Nephron progenitor cell (in vitro differentiated cells): ENCODE data around the gene CNTNAP5.

Source experiments
- DNase-seq: peaks from one replicate; pipeline ENCODE4 v3.0.0; 2021
- H3K27ac Mint-ChIP-seq: 2 replicates; pipeline ENCODE4 v1.8.0; 2021; ENCODE audit warnings: mild to moderate bottlenecking, moderate library complexity, mixed read lengths
- H3K27me3 Mint-ChIP-seq: 2 replicates; pipeline ENCODE4 v1.8.0; 2021; ENCODE audit warnings: mild to moderate bottlenecking, low read depth, mixed read lengths; ENCODE audit not compliant: poor library complexity
- H3K36me3 Mint-ChIP-seq: 2 replicates; pipeline ENCODE4 v1.8.0; 2021; ENCODE audit warnings: low read depth, mixed read lengths
- H3K4me1 Mint-ChIP-seq: 2 replicates; pipeline ENCODE4 v1.8.0; 2021; ENCODE audit warnings: mixed read lengths
- H3K4me3 Mint-ChIP-seq: 2 replicates; pipeline ENCODE4 v1.8.0; 2021; ENCODE audit warnings: mild to moderate bottlenecking, moderate library complexity, mixed read lengths
- H3K9me3 Mint-ChIP-seq: 2 replicates; pipeline ENCODE4 v1.8.0; 2021; ENCODE audit warnings: mild to moderate bottlenecking, moderate library complexity, mixed read lengths
- CTCF ChIP-seq: fragments of 200-600 bp; sonication (generic); IDR thresholded peaks from 2 replicates; pipeline ENCODE4 v1.5.0; 2021; ENCODE audit warnings: antibody characterized with exemption

Gene CNTNAP5

GRCh38 chr2:124664363-124664762 lies 639.3 kb downstream of the CNTNAP5 start:
- no peak for TF ChIP-seq CTCF
- no peaks in the 10 kb centered on the region for H3K4me1 Mint-ChIP-seq
- peaks cover 7% of the 10 kb centered on the region for H3K27me3 Mint-ChIP-seq
- H3K4me3 Mint-ChIP-seq = no peak overlapping the region
- DNase-seq = no peak
- H3K27ac Mint-ChIP-seq = no peak overlapping the region
- no peaks in the 10 kb centered on the region for H3K9me3 Mint-ChIP-seq
- no peaks in the 10 kb centered on the region for H3K36me3 Mint-ChIP-seq

DNA sequence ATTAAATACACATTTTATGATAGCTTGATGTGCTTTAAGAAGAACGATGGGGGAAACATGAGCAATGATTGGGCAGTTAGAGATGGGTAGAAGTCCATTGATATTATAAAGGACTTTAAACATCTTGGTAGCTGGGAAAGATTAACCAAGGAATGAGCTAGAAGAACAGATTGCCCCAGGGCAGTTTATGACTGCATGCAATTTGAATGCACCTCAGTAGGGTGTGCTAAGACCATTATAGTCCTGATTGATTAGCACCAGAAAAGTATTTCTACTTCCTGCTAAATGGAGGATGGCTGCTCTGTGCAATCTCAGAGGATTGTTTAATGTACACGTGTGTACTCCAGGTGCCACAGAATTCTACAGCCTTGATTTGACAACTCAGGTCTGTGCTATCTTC lies 641.9 kb downstream of the CNTNAP5 start:
- no peaks in the 10 kb centered on the region for H3K36me3 Mint-ChIP-seq
- no peak overlapping the region for H3K4me3 Mint-ChIP-seq
- no peak for TF ChIP-seq CTCF
- H3K27me3 Mint-ChIP-seq = peaks cover 7% of the 10 kb centered on the region
- no peak for DNase-seq
- no peaks in the 10 kb centered on the region for H3K4me1 Mint-ChIP-seq
- no peaks in the 10 kb centered on the region for H3K9me3 Mint-ChIP-seq
- H3K27ac Mint-ChIP-seq = no peak overlapping the region

DNA sequence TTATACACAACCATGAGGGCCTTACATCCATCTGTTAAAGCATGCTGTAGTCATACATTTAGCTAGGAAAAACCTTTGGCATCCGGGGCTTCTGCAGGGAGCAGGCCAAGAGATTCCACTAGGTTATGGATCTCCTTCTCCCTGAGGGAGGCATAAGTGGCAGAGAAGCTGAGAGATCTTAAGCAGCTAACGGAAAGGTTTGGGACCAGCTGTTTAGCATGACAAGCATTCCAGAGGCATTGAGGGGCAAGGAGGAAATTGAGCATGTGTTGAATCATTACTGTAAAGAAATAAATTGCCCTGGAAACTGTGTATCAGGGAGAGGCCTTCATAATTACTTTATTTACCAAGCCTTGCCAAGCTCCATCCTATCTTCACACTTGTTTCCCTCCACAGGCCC lies 643.1 kb downstream of the CNTNAP5 start:
- TF ChIP-seq CTCF = no peak
- H3K36me3 Mint-ChIP-seq = no peaks in the 10 kb centered on the region
- no peaks in the 10 kb centered on the region for H3K4me1 Mint-ChIP-seq
- peaks cover 7% of the 10 kb centered on the region for H3K27me3 Mint-ChIP-seq
- no peak for DNase-seq
- no peak overlapping the region for H3K27ac Mint-ChIP-seq
- no peak overlapping the region for H3K4me3 Mint-ChIP-seq
- H3K9me3 Mint-ChIP-seq = no peaks in the 10 kb centered on the region

DNA sequence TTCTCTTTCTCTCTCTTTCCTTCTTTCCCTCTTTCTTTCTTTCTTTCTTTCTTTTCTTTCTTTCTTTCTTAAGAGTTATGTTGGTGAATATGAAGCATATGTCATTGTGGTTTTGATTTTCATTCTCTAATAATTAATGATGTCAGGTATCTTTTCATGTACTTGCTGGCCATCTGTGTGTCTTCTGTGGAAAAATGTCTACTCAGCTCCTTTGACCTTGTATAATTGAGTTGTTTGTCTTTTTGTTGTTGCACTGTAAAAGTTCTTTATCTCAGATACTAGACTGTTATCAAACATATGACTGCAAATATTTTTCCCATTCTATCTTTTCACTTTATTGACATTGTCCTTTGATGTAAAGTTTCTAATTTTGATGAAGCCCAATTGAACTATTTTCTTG lies 645.1 kb downstream of the CNTNAP5 start:
- no peaks in the 10 kb centered on the region for H3K9me3 Mint-ChIP-seq
- peaks cover 3% of the 10 kb centered on the region for H3K27me3 Mint-ChIP-seq
- no peaks in the 10 kb centered on the region for H3K4me1 Mint-ChIP-seq
- no peak overlapping the region for H3K27ac Mint-ChIP-seq
- DNase-seq = no peak
- H3K36me3 Mint-ChIP-seq = no peaks in the 10 kb centered on the region
- H3K4me3 Mint-ChIP-seq = no peak overlapping the region
- no peak for TF ChIP-seq CTCF

GRCh38 chr2:124678043-124678442 lies 653.0 kb downstream of the CNTNAP5 start:
- DNase-seq = no peak
- H3K27me3 Mint-ChIP-seq = peaks cover 8% of the 10 kb centered on the region
- no peak overlapping the region for H3K27ac Mint-ChIP-seq
- H3K4me3 Mint-ChIP-seq = no peak overlapping the region
- no peak for TF ChIP-seq CTCF
- no peaks in the 10 kb centered on the region for H3K9me3 Mint-ChIP-seq
- H3K36me3 Mint-ChIP-seq = no peaks in the 10 kb centered on the region
- H3K4me1 Mint-ChIP-seq = no peaks in the 10 kb centered on the region

DNA sequence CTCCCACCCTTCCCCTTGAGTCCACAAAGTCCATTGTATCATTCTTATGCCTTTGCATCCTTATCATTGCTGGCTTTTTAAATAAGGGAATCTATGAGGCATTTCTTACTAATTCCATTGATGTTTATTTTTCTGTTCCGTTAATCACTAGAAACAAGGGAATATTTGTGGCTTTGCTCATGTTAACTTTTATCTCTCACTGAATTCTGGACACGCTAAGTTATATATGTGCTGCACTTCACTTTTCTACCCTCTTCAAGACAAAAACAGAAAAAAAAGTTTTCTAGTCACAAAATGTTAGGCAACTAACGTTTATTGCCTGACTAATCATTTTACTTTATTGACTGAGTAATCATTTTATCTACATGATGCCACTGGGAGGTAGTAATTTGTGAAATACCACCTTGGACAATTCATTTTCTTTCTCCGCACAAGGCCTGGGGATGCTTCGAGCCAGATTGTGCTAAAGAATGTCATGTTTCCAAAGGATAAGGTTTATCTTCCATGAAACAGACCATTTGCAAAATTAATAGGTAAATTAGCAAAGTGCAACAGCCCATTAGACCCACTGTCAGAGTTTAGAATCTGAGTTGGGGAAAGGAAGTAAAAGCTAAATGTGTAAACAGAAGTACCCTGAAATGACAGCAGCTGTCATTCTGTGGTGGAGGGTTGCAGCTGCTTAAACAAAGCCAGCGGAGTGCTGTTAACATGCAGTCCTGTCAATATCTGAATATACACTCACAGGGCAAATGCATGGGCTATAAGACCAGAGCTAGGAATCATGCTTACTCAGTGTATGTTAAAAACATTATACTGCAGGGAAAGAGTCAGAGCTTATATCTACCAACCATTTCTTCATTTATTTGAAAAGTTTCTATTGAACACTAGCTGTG lies 658.7 kb downstream of the CNTNAP5 start:
- Mint-ChIP-seq H3K9me3 (peaks cover 5% of the 10 kb centered on the region), H3K27ac (no peak overlapping the region), H3K4me3 (no peak overlapping the region), H3K4me1 (no peaks in the 10 kb centered on the region), H3K27me3 (peaks cover 7% of the 10 kb centered on the region), H3K36me3 (no peaks in the 10 kb centered on the region)
- no peak for DNase-seq
- TF ChIP-seq CTCF = no peak
